ENCODE data around the gene PLXND1.
"Not testable (repeated sequence)": the region's sequence is repeated elsewhere in the genome, so short reads cannot be mapped to it uniquely, and the experiment has no call there.

PLXND1 gene

DNA sequence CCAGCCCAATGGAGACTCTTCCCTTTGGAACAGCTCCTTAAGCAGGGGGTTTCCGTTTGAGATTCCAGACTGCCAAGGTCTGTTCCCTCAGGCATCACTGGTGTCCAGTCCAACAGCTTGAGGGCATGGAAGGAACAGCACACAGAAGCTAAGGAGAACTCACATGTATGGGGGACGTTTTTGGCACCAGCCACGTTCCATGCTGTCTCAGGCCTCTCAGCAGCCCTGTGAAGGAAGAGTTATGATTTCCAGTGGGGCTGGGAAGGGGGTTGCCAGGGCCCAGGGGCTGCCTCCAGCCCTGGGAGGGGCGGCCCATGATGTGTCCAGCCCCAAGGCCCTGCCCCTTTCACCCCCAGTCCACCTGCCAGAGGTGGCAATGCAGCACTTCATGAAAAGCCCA, 85.5 kb downstream of the PLXND1 start:
- no peak for DNase-seq

DNA sequence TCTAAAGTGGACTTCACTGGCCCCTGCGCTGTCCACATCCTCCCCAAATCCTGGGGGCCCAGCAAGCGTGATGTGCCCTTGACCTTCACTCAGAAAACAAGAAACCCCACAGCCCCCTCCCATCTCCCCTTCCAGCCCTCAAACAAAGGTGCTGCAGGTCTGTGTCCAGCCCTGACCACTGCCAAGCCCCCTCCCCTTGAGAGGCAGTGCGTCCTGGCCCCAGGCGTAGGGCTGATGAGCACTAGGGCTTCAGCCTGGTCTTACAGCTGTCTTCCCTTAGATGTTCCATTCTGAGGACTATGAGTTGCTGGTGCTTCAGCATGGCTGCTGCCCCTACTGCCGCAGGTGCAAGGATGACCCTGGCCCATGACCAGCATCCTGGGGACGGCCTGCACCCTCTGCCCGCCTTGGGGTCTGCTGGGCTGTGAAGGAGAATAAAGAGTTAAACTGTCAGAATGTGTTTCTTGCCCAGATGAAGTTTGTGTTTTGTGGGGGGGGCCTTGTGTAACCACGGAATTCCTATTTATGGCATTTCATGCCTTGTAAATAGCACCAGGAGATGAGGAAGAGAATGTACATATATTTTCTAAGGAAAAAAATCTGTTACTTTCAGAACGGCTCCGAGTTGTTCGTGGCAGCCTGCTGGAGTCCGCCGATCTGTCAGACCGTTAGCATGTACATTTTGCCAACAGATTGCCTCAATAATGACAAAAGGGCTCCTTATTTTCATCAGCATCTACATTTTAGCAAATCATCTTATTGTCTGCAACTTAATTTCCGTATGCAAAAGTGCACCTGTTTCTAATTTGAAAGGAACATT, 86.4 kb downstream of the PLXND1 start:
- no peak for DNase-seq

DNA sequence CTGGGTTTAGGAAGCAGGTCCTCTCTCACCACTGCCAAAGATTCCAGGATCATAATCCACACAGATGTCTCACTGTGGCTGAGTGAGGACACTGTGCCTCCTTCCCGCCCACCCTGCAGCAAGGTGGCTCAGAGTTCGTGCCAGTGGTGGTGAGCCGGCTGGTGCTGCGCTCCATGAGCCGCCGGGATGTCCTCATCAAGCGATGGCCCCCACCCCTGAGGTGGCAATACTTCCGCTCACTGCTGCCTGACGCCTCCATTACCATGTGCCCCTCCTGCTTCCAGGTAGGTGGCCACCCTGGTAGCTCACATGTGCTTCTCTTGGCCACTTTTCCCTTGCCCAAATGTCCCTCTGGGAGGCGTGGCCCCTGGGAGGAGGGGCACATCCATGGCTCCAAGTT, 87.0 kb downstream of the PLXND1 start:
- DNase-seq, result no peak

DNA sequence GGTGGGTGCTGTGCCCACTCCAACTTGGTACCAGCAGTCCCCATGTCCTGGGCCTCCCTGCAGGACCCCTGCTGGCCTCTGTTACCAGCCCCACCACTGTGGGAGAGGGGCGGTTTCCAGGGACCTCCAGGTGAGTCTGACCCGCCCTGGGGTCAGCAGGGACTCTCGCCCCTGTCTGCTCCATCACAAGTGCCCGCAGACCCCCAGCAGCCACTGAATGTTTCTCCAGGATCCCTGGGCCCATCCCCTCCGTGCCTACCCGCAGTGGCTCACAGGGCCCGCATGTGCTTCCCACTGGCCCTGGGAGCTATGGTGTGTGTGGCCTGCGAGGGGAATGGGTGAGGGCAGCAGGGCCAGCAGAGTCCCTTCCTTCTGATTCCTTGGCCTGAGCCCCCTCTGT, 87.9 kb downstream of the PLXND1 start:
- no peak for DNase-seq

DNA sequence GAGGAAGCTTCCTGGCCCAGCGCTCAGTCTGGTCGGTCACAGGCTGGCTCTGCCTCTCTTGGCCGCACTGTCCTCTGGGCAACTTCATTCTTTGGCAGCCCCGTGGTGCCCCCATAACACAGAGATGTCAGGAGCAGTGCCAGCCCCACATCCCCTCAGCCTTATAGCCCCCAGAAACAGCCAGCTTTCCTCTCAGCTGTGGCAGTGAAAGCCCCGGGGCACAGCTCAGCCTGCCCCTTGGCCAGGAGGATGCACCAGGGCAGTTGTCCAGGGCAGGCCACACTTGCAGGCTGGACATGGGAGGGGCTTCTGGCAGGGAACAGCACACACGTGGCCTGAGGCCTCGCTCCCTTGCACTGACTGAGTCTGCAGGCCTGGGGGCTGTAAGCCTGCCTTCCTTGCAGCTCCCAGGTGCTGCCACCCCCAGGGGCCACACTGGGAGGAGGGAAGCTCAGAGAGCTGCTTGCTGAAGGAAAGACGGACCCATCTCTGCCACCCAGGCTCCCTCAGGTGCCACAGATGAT, 88.4 kb downstream of the PLXND1 start:
- no peak for DNase-seq

DNA sequence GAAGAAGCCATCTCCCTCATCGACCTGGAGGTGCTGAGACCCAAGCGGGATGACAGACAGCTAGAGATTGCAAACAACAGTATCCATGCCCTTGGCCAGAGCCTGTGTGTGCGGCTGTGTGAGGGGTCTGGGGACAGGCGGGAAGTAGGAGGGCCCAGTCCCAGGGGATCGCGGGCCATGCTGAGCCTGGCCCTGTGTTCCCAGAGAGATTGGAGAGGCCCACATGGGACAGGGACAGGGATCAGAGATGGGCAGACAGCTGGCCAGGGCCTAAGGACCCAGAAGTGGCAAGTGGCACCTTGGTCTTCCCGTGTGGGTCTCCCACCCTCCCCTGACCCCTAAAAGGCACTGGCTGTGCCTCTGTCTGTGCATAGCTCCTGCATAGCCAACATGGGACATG, 89.0 kb downstream of the PLXND1 start:
- no peak for DNase-seq

DNA sequence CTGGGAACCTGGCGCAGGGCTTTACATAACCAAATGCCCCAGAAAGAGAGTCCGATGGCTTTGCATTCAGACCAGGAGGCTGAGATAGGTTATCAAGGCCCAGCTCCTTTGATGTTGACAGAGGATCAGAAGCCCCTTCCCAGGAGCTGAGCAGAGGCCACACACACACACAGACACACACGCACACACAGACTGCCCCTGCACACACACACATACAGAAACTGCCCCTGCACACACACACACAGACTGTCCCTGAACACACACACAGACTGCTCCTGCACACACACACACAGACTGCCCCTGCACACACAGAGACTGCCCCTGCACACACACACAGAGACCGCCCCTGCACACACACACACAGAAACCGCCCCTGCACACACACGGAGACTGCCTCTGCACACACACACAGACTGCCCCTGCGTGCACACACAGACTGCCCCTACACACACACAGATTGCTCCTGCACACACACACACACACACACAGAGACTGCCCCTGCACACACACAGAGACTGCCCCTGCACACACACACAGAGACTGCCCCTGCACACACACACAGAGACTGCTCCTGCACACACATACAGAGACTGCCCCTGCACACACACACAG, 90.5 kb downstream of the PLXND1 start:
- not testable (repeated sequence) for DNase-seq

DNA sequence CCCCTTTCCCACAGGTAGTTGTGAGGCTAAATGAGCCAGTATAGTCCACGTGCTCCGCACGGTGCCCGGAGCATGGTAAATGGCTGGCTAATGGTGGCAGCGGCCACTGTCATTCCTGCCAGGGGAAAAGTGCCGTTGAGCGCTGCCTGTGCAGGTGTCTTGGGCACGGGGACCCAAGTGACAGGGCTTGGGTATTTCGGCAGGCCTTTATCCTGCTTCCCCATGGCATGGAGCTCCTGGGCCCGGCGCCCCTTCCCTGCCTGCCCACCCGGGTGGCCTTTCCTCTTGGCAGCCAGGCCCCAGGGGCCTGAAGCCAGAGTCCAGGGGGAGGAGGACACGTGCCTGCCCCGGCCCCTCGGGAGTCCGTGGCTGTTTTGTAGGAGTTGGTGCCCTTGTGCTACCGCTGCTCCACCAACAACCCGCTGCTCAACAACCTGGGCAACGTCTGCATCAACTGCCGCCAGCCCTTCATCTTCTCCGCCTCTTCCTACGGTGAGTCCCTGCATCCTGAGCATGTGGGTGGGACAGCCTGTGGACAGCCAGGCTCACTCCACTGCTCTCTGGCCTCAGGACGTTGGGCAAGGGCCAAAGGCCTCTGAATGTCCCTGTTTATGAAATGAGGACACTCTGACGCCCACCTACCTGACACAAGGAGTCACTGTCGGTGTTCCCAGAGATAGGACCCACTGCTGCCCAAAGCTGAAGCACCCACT, 91.2 kb downstream of the PLXND1 start:
- not testable (repeated sequence) for DNase-seq

DNA sequence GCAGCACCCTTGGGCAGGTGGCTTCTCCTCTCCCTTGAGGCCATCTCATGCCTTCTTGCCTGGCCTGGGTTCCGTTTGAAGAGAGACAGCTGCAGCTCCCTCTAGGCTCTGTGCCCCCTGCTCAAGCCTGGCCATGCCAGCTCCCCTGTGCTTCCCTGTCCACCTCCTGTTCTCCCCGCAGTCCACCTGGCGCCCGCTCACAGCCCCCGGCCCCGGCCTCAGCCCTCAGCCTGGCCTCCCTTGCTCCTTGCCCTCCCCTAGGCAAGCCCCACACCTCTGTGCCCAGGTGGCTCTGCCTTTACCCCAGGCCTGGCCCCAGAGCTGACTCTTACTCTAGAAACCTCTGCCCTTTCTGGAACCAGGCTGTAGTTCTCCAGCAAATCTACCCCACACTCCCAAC, 91.9 kb downstream of the PLXND1 start:
- DNase-seq, result no peak

DNA sequence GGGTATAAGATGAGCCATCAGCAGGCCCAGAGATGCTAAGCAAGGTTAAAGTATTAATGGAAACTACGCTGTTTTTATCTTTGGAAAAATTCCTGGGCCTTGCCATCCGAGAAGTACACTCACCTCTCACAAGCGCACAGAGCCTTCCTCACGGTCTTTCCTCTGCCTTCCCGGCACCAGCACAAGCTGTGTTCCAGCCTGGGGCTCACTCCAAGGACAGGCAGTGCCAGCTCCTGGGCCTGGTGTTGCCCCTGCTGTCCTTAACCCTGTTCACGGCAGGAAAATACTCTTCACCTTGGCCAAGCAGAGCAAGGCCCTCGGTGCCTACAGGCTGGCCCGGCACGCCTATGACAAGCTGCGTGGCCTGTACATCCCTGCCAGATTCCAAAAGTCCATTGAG, 92.4 kb downstream of the PLXND1 start:
- DNase-seq, result no peak

DNA sequence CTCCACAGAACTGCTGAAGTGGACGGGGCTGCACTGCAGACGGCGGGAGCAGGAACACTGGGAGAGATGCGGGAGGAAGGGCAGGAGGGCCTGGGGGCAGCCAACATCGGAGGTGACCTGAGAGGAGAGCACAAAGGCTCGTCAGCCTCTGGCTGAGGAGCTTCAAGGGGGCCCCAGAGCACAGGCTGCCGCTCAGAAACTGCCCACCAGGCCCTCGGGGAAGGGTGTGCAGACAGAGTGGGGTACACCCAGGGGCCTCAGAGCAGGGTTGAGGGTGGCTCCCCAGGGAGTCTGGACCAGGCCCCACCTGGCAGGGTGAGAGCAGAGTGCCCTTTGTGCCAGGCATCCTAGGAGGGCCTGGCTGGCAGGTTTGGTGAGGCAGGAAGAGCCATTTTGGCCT, 92.8 kb downstream of the PLXND1 start:
- no peak for DNase-seq

DNA sequence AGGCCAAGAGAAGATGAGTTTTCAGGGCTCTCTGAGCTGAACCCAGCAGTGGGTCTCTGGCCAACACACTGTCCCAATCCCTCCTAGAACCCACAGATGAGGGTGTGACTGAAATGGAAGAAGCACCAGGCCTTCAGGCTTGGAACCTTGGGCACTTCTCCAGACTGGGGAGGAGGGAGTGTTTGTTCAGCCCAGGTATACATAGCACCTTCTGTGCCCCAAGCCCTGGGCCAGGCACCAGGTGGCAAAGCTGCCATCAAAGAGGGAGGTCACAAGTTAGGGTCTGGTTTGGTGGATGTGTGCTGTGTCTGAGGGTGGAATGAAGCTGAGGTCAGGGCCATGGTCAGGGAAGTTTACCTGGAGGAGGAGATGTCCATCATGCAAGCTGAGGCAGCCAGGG, 93.9 kb downstream of the PLXND1 start:
- DNase-seq, result no peak

DNA sequence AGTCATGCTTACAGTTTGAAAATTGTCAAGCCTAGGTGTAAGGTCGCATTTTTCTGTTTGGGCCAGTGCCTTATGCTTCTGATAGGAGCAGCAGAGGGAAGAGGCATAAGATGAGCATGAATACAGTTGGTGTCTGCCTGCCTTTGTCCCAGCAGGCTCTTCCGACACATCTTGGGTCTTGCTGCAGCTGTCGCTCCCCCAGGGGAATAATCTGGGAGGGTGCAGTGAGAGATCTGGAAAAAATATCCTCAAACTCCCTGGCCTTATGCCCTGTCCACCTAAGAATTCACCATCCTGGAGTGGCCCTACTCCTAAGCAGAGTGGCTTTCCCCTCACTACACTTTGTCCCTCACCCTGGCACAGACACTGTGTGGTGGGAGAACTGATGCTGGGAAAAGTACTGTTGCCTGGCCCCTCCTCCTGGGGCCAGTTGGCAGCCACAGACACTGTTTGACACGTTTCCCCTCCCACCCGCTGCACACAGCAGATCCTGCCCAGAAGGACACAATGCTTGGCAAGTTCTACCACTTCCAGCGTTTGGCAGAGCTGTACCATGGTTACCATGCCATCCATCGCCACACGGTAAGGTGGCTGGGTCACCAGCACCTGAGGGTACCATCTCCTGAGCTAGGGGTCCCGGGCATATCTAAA, 99.2 kb downstream of the PLXND1 start:
- no peak for DNase-seq

DNA sequence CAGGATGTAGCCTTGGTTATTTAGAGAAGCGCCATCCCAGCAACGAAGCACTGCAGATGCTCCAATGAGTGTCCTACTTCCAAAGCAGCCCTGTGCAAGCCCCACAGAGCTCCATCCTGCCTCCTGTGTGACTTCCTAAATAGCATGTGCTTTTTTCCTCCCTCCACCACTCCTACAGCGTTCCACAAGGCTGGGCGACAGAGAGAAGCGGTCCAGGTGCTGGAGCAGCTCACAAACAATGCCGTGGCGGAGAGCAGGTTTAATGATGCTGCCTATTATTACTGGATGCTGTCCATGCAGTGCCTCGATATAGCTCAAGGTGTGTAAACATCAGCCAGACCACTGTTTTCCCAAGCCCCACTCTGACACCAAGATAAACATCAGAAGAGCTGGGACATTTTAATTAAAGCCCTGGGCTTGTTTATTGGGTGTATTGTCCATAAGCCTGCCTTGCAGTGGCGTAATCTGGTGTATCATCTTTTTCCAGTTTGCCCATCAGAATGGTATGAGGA, 100.2 kb downstream of the PLXND1 start:
- no peak for DNase-seq

DNA sequence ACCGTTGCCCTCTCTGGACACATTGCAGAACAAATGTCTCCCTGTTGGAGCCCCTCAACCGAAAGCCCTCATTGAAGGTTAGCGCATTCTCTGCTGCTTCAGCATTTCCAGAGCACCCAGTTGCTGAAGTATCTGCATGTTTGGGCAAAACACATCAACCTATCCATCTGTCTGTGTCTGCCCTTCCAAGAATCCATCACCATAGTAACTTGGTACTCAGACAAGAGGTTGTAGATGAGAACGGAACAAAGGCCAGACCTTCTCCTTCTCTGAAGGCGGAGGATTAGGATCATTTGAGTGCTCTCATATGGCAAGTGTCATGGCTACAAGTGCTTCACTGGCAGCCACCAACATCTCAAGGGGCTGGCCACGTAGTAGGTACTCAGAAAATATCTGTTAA, 101.1 kb downstream of the PLXND1 start:
- DNase-seq, result no peak

All from activated CD4-positive, alpha-beta T cell treated with anti-CD3 and anti-CD28 coated beads, Interleukin-2, amount 50 U/mL, for 48 hours (primary cell).